Natural killer cell (primary cell): ENCODE measurements around the gene NPHP4. TPM values are rescaled to one million over a fixed set of nuclear protein-coding genes. Genes with fewer than 3 reads are reported as not detected.

Experiments
- ATAC-seq, 3 donors: fragments of 150-1000 bp in 2 of 3; fragments of 200-7000 bp in 1 of 3; cut with Tn5 transposase; 1 replicate in 1 of 3; 2 replicates in 2 of 3; pipeline ENCODE4 v1.10.0; 2021; ENCODE audit warnings: mild to moderate bottlenecking in 2 of 3, moderate library complexity in 2 of 3
- DNase-seq, 2 donors: peaks; one replicate each; pipeline versions ENCODE4 v3.0.0 to v3.0.0-alpha.2; 2013 to 2021; ENCODE audit warnings: mixed read lengths in 1 of 2
- H3K27ac ChIP-seq: one replicate; pipeline ENCODE4 v1.5.1; 2013; ENCODE audit warnings: mild to moderate bottlenecking, low read length
- H3K27me3 ChIP-seq: one replicate; pipeline ENCODE4 v1.6.1; 2013; ENCODE audit warnings: low read length; ENCODE audit not compliant: control insufficient read depth, insufficient read depth
- H3K36me3 ChIP-seq: one replicate; pipeline ENCODE4 v1.6.1; 2013; ENCODE audit warnings: low read length; ENCODE audit not compliant: control insufficient read depth, insufficient read depth
- H3K4me1 ChIP-seq: one replicate; pipeline ENCODE4 v1.6.1; 2013; ENCODE audit warnings: low read length; ENCODE audit not compliant: control insufficient read depth, insufficient read depth
- H3K4me3 ChIP-seq: one replicate; pipeline ENCODE4 v1.5.1; 2013; ENCODE audit warnings: low read length
- H3K9me3 ChIP-seq: one replicate; pipeline ENCODE4 v1.6.1; 2013; ENCODE audit warnings: low read length; ENCODE audit not compliant: control insufficient read depth, insufficient read depth
- H3K27ac Mint-ChIP-seq, 2 donors: one replicate each; pipeline ENCODE4 v1.8.0; 2022; ENCODE audit warnings: mild to moderate bottlenecking in 2 of 2, mixed read lengths in 2 of 2, moderate library complexity in 1 of 2
- H3K27me3 Mint-ChIP-seq, 2 donors: one replicate each; pipeline ENCODE4 v1.8.0; 2022; ENCODE audit warnings: low read depth in 2 of 2, mixed read lengths in 2 of 2
- H3K36me3 Mint-ChIP-seq: one replicate; pipeline ENCODE4 v1.8.0; 2022; ENCODE audit warnings: mixed read lengths
- H3K4me1 Mint-ChIP-seq, 2 donors: one replicate each; pipeline ENCODE4 v1.8.0; 2022; ENCODE audit warnings: mixed read lengths in 2 of 2
- H3K4me3 Mint-ChIP-seq: one replicate; pipeline ENCODE4 v1.8.0; 2022; ENCODE audit warnings: mild to moderate bottlenecking, moderate library complexity, mixed read lengths
- H3K9me3 Mint-ChIP-seq, 2 donors: one replicate each; pipeline ENCODE4 v1.8.0; 2022; ENCODE audit warnings: mixed read lengths in 2 of 2
- CTCF ChIP-seq: fragments of 200-600 bp; IDR thresholded peaks from one replicate; pipeline ENCODE4 v1.8.0; 2022; ENCODE audit warnings: antibody characterized with exemption
- WGBS: methylation state at CpG from one replicate; pipeline ENCODE4 v1.1.7; 2013; ENCODE audit warnings: missing lambda C conversion rate; ENCODE audit not compliant: insufficient coverage; 5-methylcytosine and 5-hydroxymethylcytosine counted together
- intact Hi-C: fragments of 100-400 bp; cut with micrococcal nuclease; formaldehyde crosslinking; loops from one replicate; pipeline ENCODE4 v1.14.2; 2022
- total RNA-seq, 4 donors: library from RNA; stranded (reverse); fragments of 120-200 nt in 1 of 4; gene quantifications; one replicate each; pipeline versions ENCODE4 v1.2.3 to v1.2.4, GENCODE V29; 2013 to 2022

NPHP4 gene
- total RNA-seq, 3 donors from 2014 or later (not counting 1 experiment from before 2014, with no cell fraction given) = 6.3 to 14.7 (median 10.1) TPM

DNA sequence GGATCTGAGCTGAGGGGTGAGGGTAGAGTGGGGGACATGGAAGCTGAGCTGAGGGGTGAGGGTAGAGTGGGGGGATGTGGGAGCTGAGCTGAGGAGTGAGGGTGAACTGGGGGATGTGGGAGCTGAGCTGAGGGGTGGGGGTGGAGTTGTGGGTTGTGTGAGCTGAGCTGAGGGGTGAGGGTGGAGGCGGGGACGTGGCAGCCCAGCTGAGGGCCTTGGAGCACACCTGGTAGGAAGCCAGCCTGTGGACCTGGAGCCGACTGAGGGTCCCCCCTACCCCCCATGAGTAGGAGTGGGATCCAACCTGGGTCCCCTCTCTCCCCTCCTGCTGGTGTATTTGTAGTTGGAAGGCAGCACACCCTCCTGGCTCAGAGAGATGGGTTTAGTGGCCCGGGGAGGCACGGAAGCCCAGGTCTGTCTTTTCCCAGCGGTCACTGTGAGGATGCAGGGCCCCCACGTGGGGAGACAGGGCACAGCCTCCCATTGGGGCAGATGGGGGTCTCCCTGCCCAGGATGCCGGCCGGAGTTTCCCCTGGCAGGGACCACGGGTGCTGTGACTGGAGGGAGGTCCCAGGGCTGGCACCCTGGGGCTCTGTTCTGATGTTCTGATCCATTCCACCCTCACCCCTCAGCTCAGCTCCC lies 13.2 kb upstream of the NPHP4 start:
- intact Hi-C loops = no loop called here
- ATAC-seq (peak in 1 of 3 donors; percentile 68), DNase-seq (no peak)
- Histone ChIP-seq H3K27ac (no peak overlapping the region), H3K4me3 (no peak overlapping the region), H3K4me1 (peaks cover 38% of the 10 kb centered on the region), H3K27me3 (no peaks in the 10 kb centered on the region), H3K36me3 (no peaks in the 10 kb centered on the region), H3K9me3 (no peaks in the 10 kb centered on the region)
- peak overlapping the region in 1 of 2 donors; percentile 86 for H3K27ac Mint-ChIP-seq
- H3K9me3 Mint-ChIP-seq = no peaks in the 10 kb centered on the region
- H3K36me3 Mint-ChIP-seq = no peaks in the 10 kb centered on the region
- H3K4me3 Mint-ChIP-seq = no peak overlapping the region
- H3K27me3 Mint-ChIP-seq = no peaks in the 10 kb centered on the region
- 94% methylated on average over 7 of the region's 10 CpGs for WGBS
- peaks cover 8 to 37% of the 10 kb centered on the region in 2 donors for H3K4me1 Mint-ChIP-seq
- TF ChIP-seq CTCF = no peak

- Histone ChIP-seq H3K4me1 (peaks cover 36% of the 10 kb centered on the region), H3K27ac (no peak overlapping the region), H3K36me3 (no peaks in the 10 kb centered on the region), H3K27me3 (no peaks in the 10 kb centered on the region), H3K4me3 (no peak overlapping the region), H3K9me3 (no peaks in the 10 kb centered on the region)
- no peak for TF ChIP-seq CTCF
- DNase-seq = no peak
- peak in 1 of 3 donors; percentile 11 for ATAC-seq
- 97% methylated on average over 9 of the region's 11 CpGs for WGBS
- Mint-ChIP-seq H3K27ac (peak overlapping the region in 1 of 2 donors; percentile 86), H3K4me3 (no peak overlapping the region), H3K4me1 (peaks cover 8 to 39% of the 10 kb centered on the region in 2 donors), H3K27me3 (no peaks in the 10 kb centered on the region), H3K9me3 (no peaks in the 10 kb centered on the region), H3K36me3 (no peaks in the 10 kb centered on the region)
- intact Hi-C loops = no loop called here
Observed at GRCh38 chr1:6004412-6005123, 12.3 kb upstream of the NPHP4 start.

GRCh38 chr1:6003568-6004411 lies 11.6 kb upstream of the NPHP4 start:
- Mint-ChIP-seq H3K27ac (peak overlapping the region; percentile 26 to 86), H3K36me3 (no peaks in the 10 kb centered on the region), H3K4me1 (peaks cover 8 to 34% of the 10 kb centered on the region in 2 donors), H3K27me3 (no peaks in the 10 kb centered on the region), H3K4me3 (no peak overlapping the region), H3K9me3 (no peaks in the 10 kb centered on the region)
- H3K4me1 ChIP-seq = peaks cover 36% of the 10 kb centered on the region
- peaks cover 2% of the 10 kb centered on the region for H3K36me3 ChIP-seq
- ATAC-seq (no peak), DNase-seq (no peak)
- no peak overlapping the region for H3K4me3 ChIP-seq
- no peaks in the 10 kb centered on the region for H3K27me3 ChIP-seq
- TF ChIP-seq CTCF = no peak
- intact Hi-C loops = no loop called here
- 89% methylated on average over 24 of the region's 24 CpGs for WGBS
- H3K27ac ChIP-seq = no peak overlapping the region
- no peaks in the 10 kb centered on the region for H3K9me3 ChIP-seq
